ENCODE data around the gene CHST6. TPM values are rescaled to one million over a fixed set of nuclear protein-coding genes. Genes with fewer than 3 reads are reported as not detected.
"Not testable (repeated sequence)": the region's sequence is repeated elsewhere in the genome, so short reads cannot be mapped to it uniquely, and the experiment has no call there.

Gene CHST6
- polyA plus RNA-seq, 4 donors: 0.88 to 1.4 (median 1.1) TPM

DNA sequence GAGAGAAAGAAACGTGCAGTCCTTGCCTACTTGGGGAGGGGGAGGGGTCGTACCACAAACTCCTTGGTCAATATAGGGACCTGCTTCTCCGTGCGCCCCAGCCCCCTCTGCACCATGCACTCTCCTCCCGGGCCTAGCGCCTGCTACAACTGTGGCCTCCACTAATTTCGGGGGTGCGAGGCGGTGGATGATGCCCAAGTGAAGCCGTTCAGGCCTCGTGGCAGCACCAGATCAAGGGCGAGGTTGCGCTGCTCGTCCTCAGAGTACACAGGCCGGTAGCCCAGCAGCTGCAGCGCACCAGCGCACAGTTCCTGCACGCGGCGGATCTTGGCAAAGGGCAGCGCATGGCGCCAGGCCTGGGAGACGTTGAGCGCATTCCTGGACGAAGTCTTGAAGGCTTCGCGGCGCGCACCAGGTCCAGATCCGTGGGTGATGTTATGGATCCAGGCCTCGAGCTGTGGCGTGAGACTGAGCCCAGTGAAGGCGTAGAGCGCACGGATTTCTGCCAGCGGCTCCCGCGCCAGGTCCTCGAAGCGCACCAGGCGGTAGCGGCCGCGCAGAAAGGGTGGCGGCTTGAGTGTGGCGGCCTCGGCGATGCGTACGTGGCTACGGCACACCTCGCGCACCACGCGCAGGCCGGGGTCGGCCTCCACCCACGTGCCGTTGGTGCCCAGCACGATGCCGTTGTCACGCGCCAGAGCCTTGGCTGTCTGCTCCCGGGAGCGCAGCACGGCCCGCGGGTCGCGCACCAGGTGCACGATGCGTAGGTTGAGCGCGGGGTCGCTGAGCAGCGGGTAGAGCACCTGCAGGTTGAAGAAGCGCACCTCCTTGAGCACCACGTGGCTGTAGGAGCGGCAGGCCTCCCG, 16.5 kb downstream of the CHST6 start:
- DNase-seq (ENCODE audit: low read depth in 4 of 4, low spot score in 2 of 4): no peak

- no peak for DNase-seq (ENCODE audit: low read depth in 4 of 4, low spot score in 2 of 4)
Measured at GRCh38 chr16:75477680-75478473, 17.4 kb downstream of the CHST6 start.

DNA sequence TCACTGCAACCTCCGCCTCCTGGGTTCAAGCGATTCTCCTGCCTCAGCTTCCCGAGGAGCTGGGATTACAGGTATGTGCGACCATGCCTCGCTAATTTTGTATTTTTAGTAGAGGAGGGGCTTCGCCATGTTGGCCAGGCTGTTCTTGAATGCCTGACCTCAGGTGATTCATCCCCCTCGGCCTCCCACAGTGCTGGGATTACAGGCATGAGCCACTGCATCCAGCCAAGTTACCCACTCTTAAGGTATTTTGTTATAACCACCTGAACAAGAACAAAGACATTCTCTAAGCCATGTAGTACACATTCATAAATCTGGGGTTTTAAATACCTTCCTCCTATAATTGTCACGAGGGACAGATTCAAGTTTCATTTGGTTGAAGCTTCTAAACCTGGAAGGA, 18.4 kb downstream of the CHST6 start:
- no peak for DNase-seq (ENCODE audit: low read depth in 4 of 4, low spot score in 2 of 4)

DNA sequence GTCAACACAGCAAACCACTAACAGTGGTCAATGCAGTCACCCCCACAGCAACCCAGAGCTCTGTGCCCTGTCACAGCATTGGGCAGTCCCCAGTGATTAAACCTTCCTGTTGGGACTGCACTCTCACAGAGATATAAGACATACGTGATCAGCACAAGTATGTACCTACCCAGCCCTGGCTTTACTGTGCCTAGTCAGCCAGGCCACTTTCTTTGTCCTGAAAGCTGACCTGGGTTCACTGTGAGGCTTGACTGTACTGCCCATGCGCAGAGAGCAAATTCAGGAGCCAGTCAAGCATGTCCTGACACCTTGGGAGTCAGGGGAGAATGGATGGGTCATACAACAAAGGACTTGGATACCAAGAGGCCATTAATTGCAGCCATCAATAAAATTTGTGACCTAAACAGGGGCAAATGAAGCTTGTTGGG, 19.8 kb downstream of the CHST6 start:
- DNase-seq (ENCODE audit: low read depth in 4 of 4, low spot score in 2 of 4): no peak

- no peak for DNase-seq (ENCODE audit: low read depth in 4 of 4, low spot score in 2 of 4)
Measured at GRCh38 chr16:75472908-75473877, 22.0 kb downstream of the CHST6 start.

DNA sequence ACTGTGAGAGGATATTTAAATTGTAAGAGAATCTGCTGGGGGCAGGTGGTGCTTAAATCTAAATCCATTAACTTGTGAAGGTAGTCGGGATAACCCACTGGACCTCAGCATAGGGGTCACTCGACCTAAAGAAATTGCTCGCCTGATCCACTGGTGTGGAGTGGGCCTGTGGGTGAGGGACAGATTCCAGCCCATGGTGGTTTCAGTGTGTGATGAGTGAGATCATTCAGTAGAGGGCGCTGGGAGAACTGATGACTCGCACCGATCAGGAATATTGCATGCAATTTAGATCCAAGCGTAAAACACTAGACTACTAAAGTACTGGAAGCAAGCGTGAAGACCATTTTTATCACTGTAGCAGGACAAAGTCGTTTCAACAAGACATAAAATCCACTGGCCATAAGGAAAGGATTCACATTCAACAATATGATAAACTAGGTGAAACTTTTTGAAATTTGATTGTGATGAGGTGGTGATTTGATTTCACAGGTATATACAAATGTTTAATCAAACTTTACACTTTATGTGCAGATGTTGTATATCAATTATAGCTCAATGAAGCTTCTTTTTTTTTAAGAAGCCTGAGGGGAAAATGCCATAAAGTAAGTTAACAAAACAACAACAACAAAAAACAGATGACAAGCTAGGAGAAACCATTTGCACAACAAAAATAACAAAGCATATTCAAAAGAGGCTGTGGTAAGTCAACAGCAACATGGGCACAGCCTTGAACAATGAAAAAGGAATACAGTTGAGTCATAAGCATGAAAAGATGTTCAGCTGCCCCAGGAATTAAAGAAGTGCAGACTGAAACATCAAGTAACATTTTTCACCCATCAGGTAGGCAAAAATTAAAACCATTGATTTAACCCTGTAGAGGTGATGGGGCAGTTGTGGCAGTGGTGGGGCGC, 23.3 kb downstream of the CHST6 start:
- DNase-seq (ENCODE audit: low read depth in 4 of 4, low spot score in 2 of 4): peak in 1 of 4 donors; percentile 47

- no peak for DNase-seq (ENCODE audit: low read depth in 4 of 4, low spot score in 2 of 4)
Measured at GRCh38 chr16:75466760-75467159, 28.5 kb downstream of the CHST6 start.

DNA sequence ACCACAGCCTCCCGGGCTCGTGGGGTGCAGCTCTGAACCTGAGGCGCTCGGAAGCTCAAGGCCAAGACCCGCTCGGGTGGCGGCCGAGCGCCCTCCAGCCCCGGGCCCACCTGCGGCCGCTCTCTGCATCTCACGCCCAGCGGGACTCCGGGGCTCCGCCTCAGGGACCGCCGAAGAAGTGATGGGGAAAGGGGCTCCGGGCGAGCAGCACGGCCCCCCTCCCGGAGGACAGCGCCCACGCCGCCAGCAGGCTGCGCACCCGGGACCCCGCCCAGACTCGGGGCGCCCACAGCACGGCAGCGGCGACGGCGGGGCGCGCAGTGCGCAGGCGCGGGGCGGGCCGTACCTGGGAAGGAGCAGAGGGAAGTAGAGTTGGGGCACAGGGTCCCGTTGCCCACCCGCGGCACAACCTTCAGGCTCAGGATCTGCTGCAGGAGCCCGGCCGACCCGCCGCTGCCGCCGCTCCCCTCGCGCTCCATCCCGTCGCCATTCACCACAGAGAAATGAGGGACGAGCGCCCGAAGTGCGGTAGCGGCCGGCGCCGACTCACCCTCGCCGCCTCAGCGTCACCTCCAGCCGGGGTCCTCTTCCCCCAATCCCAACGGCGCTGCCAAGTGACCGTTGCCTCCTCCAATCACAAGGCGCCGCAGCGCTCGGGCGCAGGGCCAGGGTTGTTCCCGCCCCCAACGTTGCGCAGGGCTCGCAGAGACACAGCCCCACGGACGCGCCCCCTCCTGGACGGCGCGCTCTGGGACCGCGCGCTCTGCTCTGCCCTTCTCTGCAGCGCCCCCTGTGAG, 30.9 kb downstream of the CHST6 start, which contains the start of gene TMEM170A:
Gene TMEM170A, minus strand, starts transcription at position 568 of the 797 bp plus-strand sequence. Its CDS starts 89 bp downstream, at position 479.
- DNase-seq (ENCODE audit: low read depth in 4 of 4, low spot score in 2 of 4): peak; percentile 93 to 99 (median 97)

DNA sequence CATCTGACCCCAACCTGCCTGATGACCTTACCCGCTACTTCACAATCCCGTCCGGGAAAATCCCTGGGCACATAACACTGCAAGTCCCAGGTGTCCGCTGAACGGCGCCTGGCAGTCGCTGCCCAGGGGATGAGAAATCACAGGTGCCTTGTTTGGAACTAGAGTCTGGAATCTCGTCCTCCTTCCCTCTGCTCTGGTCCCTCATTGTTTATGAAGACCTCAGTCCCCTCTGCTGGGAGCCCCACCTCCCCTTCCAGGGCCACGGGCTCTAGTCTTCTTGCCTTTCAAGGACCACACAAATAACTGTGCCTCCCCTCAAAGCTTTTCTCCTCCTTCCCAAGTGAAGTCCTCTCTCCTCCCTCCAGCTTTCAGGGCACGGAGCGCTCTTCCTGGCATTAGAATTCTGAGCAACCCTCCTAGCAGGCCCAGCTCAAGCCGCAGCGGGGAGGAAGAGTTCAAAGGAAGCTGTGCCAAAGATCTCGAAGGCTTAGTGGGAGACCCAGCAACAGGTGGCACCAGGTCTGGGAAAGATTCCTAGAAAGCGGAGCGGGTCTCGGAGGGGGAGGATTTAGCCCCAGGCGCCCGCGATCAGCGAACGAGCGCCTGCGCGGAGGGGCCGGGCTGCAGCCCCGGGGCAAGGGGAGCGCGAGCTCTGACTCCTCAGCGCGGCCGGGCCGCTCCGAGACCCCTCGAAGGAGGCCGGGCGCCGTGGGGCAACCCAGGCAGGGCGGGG, 31.7 kb downstream of the CHST6 start:
- DNase-seq (ENCODE audit: low read depth in 4 of 4, low spot score in 2 of 4): peak in 2 of 4 donors; percentile 34 to 38

DNA sequence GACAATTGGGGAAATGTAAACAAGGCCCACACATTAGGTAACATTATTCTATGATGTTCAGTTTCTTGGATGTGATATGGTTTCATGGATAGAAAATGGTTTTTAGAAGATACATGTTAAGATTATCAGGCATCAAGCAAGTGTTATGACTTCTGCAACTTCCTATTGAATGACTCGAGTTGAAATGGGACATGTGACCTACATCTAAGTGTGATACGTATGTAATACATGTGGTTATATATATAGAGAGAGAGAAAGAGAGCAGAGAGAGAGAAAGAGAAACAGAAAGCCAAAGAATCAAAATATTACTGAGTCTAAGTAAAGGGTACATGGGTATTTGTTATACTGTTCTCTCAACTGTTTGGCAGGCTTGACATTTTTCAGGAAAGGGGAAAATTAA, 32.4 kb downstream of the CHST6 start:
- DNase-seq (ENCODE audit: low read depth in 4 of 4, low spot score in 2 of 4): no peak

DNA sequence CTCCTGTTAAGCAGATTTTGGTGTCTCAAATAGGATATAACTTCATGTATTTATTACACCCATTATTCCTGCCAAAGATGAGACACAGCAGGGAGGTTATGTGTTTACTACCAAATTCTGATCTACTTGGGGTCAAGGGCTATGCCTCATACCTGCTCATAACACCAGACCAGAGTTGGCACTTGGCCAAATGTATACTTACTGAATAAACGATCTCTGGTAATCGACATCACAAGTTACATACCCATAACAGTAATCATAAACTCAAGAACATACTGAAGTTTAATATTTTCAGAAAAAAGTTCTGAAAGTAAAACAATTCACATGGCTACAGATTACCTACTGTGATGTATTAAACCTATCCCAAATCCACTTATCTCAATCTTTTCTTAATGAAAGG, 33.7 kb downstream of the CHST6 start:
- DNase-seq (ENCODE audit: low read depth in 4 of 4, low spot score in 2 of 4): no peak

- no peak for DNase-seq (ENCODE audit: low read depth in 4 of 4, low spot score in 2 of 4)
Measured at GRCh38 chr16:75460446-75460845, 34.8 kb downstream of the CHST6 start.

DNA sequence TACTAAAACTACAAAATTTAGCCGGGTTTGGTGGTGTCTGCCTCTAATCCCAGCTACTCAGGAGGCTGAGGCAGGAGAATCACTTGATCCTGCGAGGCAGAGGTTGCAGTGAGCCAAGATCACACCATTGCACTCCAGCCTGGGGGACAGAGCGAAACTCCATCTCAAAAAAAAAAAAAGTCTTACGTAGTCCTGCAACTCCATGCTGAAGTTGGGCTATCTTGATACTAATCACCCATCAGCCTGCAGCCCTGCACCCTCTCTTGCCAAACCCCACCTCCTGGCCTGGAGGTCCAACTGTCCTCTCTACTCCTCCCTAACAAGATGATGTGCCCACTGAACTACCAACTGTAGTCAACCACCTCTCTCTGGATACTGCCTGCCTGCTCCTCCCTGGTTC, 35.5 kb downstream of the CHST6 start:
- DNase-seq (ENCODE audit: low read depth in 4 of 4, low spot score in 2 of 4): no peak

DNA sequence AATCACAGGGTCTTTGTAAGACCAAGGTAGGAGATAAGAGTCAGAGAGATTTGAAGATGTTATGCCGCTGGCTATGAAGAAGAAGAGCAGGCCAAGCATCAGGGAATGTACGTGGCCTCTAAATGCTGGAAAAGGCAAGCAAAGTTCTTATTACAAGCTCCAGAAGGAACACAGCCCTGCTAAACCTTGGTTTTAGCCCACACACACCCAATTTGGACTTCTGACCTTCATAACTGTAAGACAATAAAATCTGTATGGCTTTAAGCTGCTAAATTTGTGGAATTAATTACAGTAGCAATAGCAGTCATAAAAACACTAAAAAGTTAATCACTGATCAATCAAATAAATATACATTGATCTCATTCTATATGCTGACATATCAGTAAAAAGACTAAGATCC, 36.8 kb downstream of the CHST6 start:
- DNase-seq (ENCODE audit: low read depth in 4 of 4, low spot score in 2 of 4): no peak

GRCh38 chr16:75458029-75458428, 37.2 kb downstream of the CHST6 start:
- DNase-seq (ENCODE audit: low read depth in 4 of 4, low spot score in 2 of 4): no peak

GRCh38 chr16:75457485-75458021, 37.7 kb downstream of the CHST6 start:
- DNase-seq (ENCODE audit: low read depth in 4 of 4, low spot score in 2 of 4): no peak

DNA sequence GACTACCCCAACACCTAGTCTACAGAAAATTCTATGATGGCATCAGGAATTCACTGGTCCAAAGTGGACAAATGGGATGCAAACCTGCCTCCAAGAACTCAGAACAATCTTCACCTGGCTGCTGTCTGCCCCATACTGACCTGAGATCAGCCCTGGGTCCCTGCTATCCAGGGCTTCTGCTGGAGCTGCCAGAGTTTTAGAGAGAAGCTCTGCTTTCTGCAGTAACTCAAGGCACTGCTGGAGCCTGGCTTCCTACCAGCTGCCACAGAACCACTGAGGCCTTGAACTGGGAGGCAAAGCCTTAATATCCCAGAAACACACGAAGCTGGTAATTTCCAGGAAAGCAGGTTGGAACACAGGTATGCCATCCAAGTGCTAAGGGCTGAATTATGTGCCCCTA, 38.3 kb downstream of the CHST6 start:
- DNase-seq (ENCODE audit: low read depth in 4 of 4, low spot score in 2 of 4): no peak

GRCh38 chr16:75456486-75456885, 38.8 kb downstream of the CHST6 start:
- not testable (repeated sequence) for DNase-seq (ENCODE audit: low read depth in 4 of 4, low spot score in 2 of 4)
